ENCODE data around the gene ARFGAP2.

GRCh38 chr11:47132490-47132889, 44.2 kb downstream of the ARFGAP2 start:
- no peak for TF ChIP-seq CTCF (conservative IDR thresholded peaks at IDR 0.05)
- no peak for TF ChIP-seq ZFX (IDR thresholded peaks at IDR 0.05)

Data from C4-2B (cell line).